HG02610 (cell line): ENCODE measurements around the gene POLR3F.
"Not testable (repeated sequence)": the region's sequence is repeated elsewhere in the genome, so short reads cannot be mapped to it uniquely, and the experiment has no call there.

Experiments used
- ATAC-seq: cut with Tn5 transposase; IDR thresholded peaks from one replicate; pipeline ENCODE4 v1.9.1; 2021; ENCODE audit warnings: mild to moderate bottlenecking, moderate library complexity; ENCODE audit not compliant: unreplicated experiment

The POLR3F gene

GRCh38 chr20:18504479-18505060, 37.4 kb downstream of the POLR3F start:
- no peak for ATAC-seq

GRCh38 chr20:18506744-18507143, 39.6 kb downstream of the POLR3F start:
- ATAC-seq, result no peak

DNA sequence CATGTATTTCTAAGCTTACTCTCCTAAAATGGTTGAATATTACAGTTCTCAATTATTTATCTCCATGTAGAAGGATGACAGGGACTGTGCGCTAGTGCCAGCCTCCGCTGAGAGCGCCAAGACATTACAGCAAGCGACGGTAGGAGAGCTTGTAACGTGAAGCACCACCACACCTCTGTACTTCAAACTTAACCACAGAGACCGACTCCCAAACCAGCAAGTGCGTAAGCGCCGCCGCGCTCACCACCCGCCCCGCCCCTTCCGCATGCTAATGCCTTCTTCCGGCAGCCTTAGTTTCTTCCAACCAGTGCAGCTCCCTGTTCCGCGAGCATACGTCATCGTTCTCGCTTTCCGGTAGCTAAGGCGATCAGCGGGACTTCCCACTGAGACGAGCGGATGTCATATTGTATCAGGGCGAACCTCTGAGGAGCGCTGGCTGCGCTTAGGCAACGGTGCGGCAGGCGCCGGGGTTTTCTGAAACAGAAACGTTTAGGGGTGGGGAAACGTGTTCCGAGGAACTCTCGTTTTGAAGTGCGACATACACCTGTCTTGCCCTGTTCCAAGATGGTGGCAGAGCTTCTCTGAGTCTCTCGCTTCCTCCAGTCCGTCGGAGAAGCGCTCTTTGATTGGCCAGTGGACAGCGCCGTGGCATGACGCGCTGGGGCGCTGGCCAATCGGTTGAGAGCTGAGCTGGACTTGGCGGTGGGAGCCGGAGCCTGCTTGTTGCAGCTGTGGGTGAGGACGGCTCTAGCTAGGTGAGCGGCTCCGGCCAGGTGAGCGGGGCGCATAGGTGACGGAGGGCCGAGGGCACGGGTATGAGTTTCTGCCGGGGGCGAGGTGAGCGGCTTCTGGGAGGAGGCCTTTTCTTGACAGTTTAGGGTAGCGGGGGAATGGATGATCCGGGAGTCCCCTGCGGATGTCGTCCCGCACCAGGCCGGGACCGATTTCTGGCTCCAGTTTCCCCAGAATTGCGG, 40.3 kb downstream of the POLR3F start, which contains the start of gene SEC23B:
SEC23B (plus strand) TSS at position 723 of the 974 bp plus-strand sequence. CDS start 2,896 bp downstream, outside the sequence.
- peak; percentile 96 for ATAC-seq

GRCh38 chr20:18511571-18511970, 44.4 kb downstream of the POLR3F start:
- no peak for ATAC-seq

DNA sequence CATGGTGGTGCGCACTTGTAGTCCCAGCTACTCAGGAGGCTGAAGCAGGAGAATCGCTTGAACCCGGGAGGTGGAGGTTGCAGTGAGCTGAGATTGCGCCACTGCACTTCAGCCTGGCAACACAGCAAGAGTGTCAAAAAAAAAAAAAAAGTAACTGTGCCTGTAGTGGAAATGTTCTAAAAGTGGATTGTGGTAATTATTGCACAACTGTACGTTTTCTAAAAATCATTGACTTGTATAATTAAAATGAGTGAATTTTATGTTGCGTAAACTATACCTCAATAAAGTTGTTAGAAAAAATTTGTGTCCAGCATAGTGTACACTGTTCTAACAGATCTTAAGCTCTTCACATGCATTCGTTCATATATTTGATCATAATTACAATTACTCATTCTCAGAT, 46.0 kb downstream of the POLR3F start:
- no peak for ATAC-seq

DNA sequence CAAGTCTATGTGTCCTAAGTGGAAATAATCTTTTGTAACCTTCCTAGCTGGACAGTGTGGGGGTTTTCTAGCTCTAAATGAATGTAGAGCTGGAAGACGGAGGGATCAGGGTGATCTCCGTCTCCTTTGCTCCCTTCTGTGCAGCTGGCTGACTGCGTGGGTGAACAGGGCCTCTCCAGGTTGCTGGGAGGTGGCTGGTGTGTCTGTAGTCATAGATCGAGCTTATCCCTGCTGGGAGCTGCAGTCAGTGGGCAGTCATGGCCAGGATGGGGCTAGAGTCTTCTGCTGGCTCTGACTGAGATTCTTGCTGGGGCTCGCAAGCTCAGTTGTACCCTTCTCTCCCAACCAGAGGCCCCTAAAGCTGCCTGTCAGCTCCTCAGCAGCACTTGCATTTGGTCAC, 46.9 kb downstream of the POLR3F start:
- ATAC-seq, result no peak

DNA sequence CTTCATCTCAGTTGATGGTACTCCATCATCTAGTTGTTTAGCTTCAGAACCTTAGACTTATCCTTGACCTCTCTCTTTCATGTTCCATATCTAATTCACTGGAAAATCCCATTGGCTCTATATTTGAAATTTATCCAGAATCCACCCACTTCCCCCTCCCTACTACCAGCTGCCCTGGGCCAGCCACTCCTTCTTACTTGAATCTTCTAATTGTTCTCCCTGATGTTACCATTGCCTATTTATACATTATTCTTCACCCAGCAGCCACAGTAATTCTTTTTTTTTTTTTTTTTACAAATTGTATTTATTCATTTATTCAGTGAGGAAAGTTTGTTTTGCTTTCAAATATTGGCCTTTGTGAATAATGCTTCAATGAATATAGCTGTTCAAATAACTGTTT, 48.8 kb downstream of the POLR3F start:
- no peak for ATAC-seq

- ATAC-seq, result not testable (repeated sequence)
Measured at GRCh38 chr20:18522066-18522465, 54.9 kb downstream of the POLR3F start.

DNA sequence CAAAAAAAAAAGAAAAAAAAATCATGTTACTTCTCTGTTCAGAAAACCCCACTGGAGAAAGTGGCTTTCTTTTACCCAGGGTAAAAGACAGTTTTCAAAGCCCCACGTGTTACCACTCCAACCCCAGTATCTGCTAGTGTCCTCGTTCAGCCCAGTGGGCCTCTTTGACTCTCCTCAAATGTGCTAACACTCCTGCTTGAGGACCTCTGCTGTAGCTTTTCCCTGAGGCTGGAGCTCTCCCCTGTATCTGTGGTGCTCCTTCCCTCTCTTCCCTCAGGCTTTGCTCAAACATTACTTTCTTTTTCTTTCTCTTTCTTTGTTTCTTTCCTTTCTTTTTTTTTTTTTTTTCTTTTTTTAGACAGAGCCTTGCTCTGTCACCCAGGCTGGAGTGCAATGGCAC, 55.9 kb downstream of the POLR3F start:
- ATAC-seq, result no peak

DNA sequence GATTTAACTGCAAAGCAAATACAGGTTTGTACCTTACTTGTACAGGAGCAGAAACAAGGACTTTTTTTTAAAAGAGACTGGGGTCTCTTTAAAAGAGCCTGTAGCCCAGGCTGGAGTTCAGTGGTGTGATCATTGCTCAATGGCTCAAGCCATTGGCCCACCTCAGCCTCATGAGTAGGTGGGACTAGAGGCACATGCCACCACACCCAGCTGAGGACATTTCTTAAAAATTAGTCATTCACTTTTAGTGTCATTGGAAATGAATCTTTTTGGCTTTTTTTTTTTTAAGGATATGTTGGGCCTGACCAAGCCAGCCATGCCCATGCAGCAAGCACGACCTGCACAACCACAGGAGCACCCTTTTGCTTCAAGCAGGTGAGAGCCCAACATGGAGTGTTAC, 57.5 kb downstream of the POLR3F start:
- no peak for ATAC-seq

DNA sequence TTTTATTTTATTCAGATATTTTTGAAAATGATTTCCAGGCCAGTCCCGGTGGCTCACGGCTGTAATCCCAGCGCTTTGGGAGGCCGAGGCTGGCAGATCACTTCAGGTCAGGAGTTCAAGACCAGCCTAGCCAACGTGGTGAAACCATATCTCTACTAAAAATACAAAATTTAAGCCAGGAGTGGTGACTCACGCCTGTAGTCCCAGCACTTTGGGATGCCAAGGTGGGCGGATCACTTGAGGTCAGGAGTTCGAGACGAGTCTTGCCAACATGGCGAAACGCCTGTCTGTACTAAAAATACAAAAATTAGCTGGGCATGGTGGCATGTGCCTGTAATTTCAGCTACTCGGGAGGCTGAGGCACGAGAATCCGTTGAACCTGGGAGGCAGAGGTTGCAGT, 59.6 kb downstream of the POLR3F start:
- not testable (repeated sequence) for ATAC-seq

GRCh38 chr20:18527339-18527738, 60.1 kb downstream of the POLR3F start:
- no peak for ATAC-seq

DNA sequence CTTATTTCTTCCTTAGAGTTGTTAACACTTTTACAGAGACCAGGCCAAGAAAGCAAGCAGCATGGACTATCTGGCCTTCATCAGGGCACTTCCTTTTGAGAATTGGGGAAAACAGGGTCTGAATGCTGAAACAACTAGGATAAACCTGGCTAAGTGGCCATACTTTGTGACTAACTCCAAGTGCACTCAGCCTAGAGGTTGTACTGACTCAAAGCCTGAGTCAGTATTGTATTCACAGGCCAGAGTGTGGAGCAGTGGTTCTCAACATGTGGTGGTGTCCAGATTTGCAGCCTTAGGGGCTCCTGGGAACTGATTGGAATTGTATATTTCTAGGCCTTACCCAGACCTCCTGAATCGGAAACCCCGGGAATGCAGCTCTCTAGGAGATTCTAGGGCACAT, 60.6 kb downstream of the POLR3F start:
- ATAC-seq, result no peak

GRCh38 chr20:18529041-18529440, 61.9 kb downstream of the POLR3F start:
- no peak for ATAC-seq

DNA sequence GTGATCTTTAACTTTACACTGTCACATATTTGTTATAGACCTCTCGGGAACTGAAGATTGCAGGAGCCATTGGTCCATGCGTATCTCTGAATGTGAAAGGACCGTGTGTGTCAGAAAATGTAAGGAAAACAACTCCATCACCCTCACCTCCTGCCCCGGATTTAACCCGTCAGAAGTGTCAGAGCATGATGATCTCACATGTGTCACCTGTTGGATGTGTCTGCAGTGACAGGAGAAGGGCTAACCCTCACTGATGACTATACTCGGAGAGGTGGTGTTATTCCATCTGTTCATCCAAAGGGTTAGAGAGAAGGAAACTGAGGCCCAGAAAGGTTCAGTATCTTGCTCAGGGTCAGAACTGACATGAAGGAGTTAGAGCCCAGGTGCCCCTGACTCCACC, 65.4 kb downstream of the POLR3F start:
- no peak for ATAC-seq

DNA sequence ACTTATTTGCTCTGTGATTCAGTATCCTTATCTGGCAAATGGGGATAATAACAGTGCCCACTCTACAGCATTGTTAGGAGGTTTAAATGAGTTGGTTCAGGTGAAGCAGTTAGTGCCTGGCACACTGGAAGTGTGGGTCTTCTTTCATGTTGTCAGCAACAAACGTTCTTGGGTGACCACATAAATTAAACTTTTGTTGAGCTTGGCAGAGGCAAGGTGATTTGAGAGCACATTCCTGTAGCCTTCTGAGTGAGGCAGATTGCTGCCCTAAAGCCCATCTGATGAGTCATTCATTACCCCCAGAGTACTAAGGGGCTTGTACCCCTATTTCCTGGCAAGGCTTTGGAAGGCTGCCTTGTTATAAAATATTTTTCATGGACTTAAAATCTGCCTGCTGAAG, 66.3 kb downstream of the POLR3F start:
- no peak for ATAC-seq

GRCh38 chr20:18533978-18534644, 66.9 kb downstream of the POLR3F start:
- no peak for ATAC-seq
